ENCODE results near the gene ZBTB21. TPM values are rescaled to one million over a fixed set of nuclear protein-coding genes. Genes with fewer than 3 reads are reported as not detected.

ZBTB21 gene
- total RNA-seq, 2 donors from 2014 or later, result 17.3 to 23.1 TPM

GRCh38 chr21:42032266-42032665, 22.1 kb upstream of the ZBTB21 start:
- TF ChIP-seq, protein P1, sequence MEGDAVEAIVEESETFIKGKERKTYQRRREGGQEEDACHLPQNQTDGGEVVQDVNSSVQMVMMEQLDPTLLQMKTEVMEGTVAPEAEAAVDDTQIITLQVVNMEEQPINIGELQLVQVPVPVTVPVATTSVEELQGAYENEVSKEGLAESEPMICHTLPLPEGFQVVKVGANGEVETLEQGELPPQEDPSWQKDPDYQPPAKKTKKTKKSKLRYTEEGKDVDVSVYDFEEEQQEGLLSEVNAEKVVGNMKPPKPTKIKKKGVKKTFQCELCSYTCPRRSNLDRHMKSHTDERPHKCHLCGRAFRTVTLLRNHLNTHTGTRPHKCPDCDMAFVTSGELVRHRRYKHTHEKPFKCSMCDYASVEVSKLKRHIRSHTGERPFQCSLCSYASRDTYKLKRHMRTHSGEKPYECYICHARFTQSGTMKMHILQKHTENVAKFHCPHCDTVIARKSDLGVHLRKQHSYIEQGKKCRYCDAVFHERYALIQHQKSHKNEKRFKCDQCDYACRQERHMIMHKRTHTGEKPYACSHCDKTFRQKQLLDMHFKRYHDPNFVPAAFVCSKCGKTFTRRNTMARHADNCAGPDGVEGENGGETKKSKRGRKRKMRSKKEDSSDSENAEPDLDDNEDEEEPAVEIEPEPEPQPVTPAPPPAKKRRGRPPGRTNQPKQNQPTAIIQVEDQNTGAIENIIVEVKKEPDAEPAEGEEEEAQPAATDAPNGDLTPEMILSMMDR (conservative IDR thresholded peaks at IDR 0.05), result no peak
- H3K27me3 ChIP-seq (ENCODE audit: control insufficient read depth, insufficient read depth, low read length, poor library complexity, severe bottlenecking), result no peaks in the 10 kb centered on the region
- H3K27me3 Mint-ChIP-seq (ENCODE audit: insufficient read depth), result no peaks in the 10 kb centered on the region
- H3K36me3 Mint-ChIP-seq (ENCODE audit: low read depth), result no peaks in the 10 kb centered on the region
- no peak overlapping the region for H3K27ac Mint-ChIP-seq
- H3K9me3 Mint-ChIP-seq, result no peaks in the 10 kb centered on the region
- no peak for DNase-seq
- H3K36me3 ChIP-seq (ENCODE audit: control insufficient read depth, insufficient read depth, low read length), result no peaks in the 10 kb centered on the region
- H3K9me3 ChIP-seq (ENCODE audit: control insufficient read depth, low read length), result no peaks in the 10 kb centered on the region
- H3K4me3 Mint-ChIP-seq, result no peak overlapping the region
- peaks cover 7% of the 10 kb centered on the region for H3K4me1 Mint-ChIP-seq
- peaks cover 6% of the 10 kb centered on the region for H3K4me1 ChIP-seq (ENCODE audit: control insufficient read depth, insufficient read depth, low read length)
- no peak overlapping the region for H3K4me3 ChIP-seq (ENCODE audit: low read length)
- H3K9ac ChIP-seq (ENCODE audit: extremely low read depth, low read length, poor library complexity, severe bottlenecking), result no peak overlapping the region
- H3K27ac ChIP-seq (ENCODE audit: low read depth, low read length), result no peak overlapping the region
- 97% methylated on average over 2 of the region's 2 CpGs; no CpG with 5 or more reads in 1 of the 2 experiments for WGBS, 2 experiments (ENCODE audit: insufficient coverage in 1 of 2, insufficient read length in 1 of 2)

DNA sequence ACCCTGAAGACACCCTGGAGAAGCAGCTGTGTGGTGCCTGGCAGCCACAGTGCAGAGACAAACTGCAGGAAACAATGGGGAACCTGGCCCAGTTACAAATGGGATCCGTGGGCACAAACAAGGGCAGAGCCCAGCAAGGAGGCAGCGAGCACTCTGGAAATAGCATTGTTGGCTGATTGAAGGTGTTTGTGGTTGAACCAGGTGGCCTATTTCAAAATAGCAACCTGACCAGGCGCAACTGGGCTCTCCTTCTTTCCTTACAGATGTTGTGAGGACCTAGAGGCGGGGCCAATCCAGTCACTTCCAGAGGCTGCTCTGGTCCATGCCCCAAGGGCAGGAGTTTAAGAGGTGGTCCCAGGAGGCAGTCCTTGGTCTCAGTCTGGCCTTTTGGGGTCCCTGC, 21.7 kb upstream of the ZBTB21 start:
- H3K9me3 Mint-ChIP-seq, result no peaks in the 10 kb centered on the region
- WGBS, 2 experiments (ENCODE audit: insufficient coverage in 1 of 2, insufficient read length in 1 of 2), result 88 to 92% methylated on average over 3 to 4 of the region's 4 CpGs
- Histone ChIP-seq H3K36me3 (ENCODE audit: control insufficient read depth, insufficient read depth, low read length) (no peaks in the 10 kb centered on the region), H3K27me3 (ENCODE audit: control insufficient read depth, insufficient read depth, low read length, poor library complexity, severe bottlenecking) (no peaks in the 10 kb centered on the region), H3K9me3 (ENCODE audit: control insufficient read depth, low read length) (no peaks in the 10 kb centered on the region), H3K27ac (ENCODE audit: low read depth, low read length) (no peak overlapping the region), H3K9ac (ENCODE audit: extremely low read depth, low read length, poor library complexity, severe bottlenecking) (no peak overlapping the region), H3K4me3 (ENCODE audit: low read length) (no peak overlapping the region), H3K4me1 (ENCODE audit: control insufficient read depth, insufficient read depth, low read length) (peaks cover 6% of the 10 kb centered on the region)
- no peak for DNase-seq
- H3K4me3 Mint-ChIP-seq, result no peak overlapping the region
- no peaks in the 10 kb centered on the region for H3K36me3 Mint-ChIP-seq (ENCODE audit: low read depth)
- H3K4me1 Mint-ChIP-seq, result peaks cover 7% of the 10 kb centered on the region
- TF ChIP-seq, protein P1 (conservative IDR thresholded peaks at IDR 0.05), result no peak
- H3K27ac Mint-ChIP-seq, result no peak overlapping the region
- no peaks in the 10 kb centered on the region for H3K27me3 Mint-ChIP-seq (ENCODE audit: insufficient read depth)

DNA sequence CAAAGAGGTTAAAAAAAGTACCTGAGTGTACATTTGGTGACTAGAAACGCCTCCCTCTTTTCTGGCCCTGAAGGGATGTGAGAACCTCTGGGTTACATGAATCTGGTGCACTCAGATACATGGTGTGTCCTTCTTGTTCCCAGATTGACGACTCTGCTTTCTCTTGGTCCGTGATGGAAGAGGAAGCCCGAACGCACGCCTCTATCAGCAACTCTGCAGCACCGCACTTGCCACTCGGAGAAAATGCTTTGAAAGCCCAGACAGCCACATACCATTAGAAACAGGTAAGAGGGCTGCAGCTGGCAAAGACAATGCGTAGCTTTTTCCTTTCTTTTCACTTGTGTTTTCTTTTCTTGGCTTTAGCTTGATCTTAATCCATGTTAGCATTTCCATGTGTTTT, 21.1 kb upstream of the ZBTB21 start:
- Mint-ChIP-seq H3K9me3 (no peaks in the 10 kb centered on the region), H3K27ac (no peak overlapping the region)

More for the DNA sequence above, 21.1 kb upstream of the ZBTB21 start:
- Mint-ChIP-seq H3K36me3 (ENCODE audit: low read depth) (no peaks in the 10 kb centered on the region), H3K4me1 (peaks cover 7% of the 10 kb centered on the region), H3K4me3 (no peak overlapping the region), H3K27me3 (ENCODE audit: insufficient read depth) (no peaks in the 10 kb centered on the region)
- TF ChIP-seq, protein P1 (conservative IDR thresholded peaks at IDR 0.05), result no peak
- Histone ChIP-seq H3K9me3 (ENCODE audit: control insufficient read depth, low read length) (no peaks in the 10 kb centered on the region), H3K27me3 (ENCODE audit: control insufficient read depth, insufficient read depth, low read length, poor library complexity, severe bottlenecking) (no peaks in the 10 kb centered on the region), H3K27ac (ENCODE audit: low read depth, low read length) (no peak overlapping the region), H3K9ac (ENCODE audit: extremely low read depth, low read length, poor library complexity, severe bottlenecking) (no peak overlapping the region), H3K4me3 (ENCODE audit: low read length) (no peak overlapping the region), H3K4me1 (ENCODE audit: control insufficient read depth, insufficient read depth, low read length) (peaks cover 6% of the 10 kb centered on the region), H3K36me3 (ENCODE audit: control insufficient read depth, insufficient read depth, low read length) (no peaks in the 10 kb centered on the region)
- 81 to 89% methylated on average over 9 of the region's 9 CpGs for WGBS, 2 experiments (ENCODE audit: insufficient coverage in 1 of 2, insufficient read length in 1 of 2)
- DNase-seq, result no peak

All from endodermal cell (in vitro differentiated cells).